RWPE1 (cell line): ENCODE measurements around the gene PRKN.
"Not testable (repeated sequence)": the region's sequence is repeated elsewhere in the genome, so short reads cannot be mapped to it uniquely, and the experiment has no call there.

ENCODE experiments used
- CTCF ChIA-PET: fragments of 350-600 bp; sonication (Branson Sonifier 250); formaldehyde crosslinking; extraction: SDS; loops from one replicate; lab custom pipeline; 2021; lab: Yijun Ruan, JAX
- POLR2A ChIA-PET: fragments of 400-600 bp; formaldehyde crosslinking; extraction: SDS; loops from one replicate; lab custom pipeline; 2020; ENCODE audit warnings: antibody characterized with exemption; ENCODE audit not compliant: low non-redundant PET; lab: Yijun Ruan, JAX
- DNase-seq: peaks from one replicate; pipeline ENCODE4 v3.0.0; 2012; ENCODE audit warnings: low spot score
- H3K27ac ChIP-seq: fragments of 450-650 bp; 2 replicates; pipeline ENCODE4 v1.5.1; 2017
- TF ChIP-seq, protein P1 (sequence below): fragments of 450-650 bp; conservative IDR thresholded peaks from 2 replicates; pipeline ENCODE4 v1.5.1; 2017; ENCODE audit warnings: low read depth, mild to moderate bottlenecking

Gene PRKN

DNA sequence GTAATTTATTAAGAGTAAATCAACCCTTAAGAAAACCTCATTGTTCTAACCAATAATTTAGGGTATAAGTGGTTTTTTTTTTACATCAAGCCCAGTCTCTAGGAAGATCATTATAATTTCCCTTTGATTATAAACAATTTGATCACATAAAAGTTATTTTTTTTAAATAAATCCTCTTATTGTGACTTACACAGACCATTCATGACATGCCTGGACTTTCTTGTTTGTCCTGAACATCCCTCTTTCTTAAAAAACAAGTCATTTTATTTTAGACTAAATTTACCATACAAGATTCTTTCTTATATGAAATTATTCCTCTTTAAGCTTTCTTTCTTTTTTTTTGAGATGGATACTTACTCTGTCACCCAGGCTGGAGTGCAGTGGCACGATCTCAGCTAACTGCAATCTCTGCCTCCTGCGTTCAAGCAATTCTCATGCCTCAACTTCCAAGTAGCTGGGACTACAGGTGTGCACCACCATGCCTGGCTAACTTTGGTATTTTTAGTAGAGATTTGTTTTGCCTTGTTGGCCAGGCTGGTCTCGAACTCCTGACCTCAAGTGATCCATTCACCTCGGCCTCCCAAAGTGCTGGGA, 1400.1 kb downstream of the PRKN start:
- DNase-seq: no peak
- CTCF ChIA-PET: no interaction called here
- POLR2A ChIA-PET: interaction anchor here (0.6 kb wide), 1 partner anchor 11 kb away, joined by 4 read pairs; no protein-coding TSS in a partner anchor
- H3K27ac ChIP-seq: no peak overlapping the region
- TF ChIP-seq, protein P1, sequence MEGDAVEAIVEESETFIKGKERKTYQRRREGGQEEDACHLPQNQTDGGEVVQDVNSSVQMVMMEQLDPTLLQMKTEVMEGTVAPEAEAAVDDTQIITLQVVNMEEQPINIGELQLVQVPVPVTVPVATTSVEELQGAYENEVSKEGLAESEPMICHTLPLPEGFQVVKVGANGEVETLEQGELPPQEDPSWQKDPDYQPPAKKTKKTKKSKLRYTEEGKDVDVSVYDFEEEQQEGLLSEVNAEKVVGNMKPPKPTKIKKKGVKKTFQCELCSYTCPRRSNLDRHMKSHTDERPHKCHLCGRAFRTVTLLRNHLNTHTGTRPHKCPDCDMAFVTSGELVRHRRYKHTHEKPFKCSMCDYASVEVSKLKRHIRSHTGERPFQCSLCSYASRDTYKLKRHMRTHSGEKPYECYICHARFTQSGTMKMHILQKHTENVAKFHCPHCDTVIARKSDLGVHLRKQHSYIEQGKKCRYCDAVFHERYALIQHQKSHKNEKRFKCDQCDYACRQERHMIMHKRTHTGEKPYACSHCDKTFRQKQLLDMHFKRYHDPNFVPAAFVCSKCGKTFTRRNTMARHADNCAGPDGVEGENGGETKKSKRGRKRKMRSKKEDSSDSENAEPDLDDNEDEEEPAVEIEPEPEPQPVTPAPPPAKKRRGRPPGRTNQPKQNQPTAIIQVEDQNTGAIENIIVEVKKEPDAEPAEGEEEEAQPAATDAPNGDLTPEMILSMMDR: no peak

DNA sequence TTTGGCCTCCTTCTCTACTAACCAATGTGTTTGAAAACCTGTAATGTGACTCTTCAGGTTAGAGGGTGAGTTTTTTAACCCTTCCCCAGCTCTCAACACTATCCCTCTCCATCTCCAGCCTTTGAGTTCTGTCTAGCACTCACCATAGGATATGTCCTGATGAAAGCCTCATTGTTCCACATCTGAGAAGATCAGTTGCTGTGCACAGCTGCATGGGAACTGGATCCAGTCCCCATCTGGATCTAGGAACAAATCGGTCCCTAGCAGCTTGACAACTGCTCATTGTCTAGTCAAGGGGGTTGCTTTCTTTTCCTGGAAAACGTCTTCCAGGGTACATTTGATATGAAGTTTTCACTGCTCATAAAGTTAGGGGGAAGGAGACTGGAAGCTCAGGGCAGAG, 1408.3 kb downstream of the PRKN start:
- no peak for DNase-seq
- CTCF ChIA-PET: interaction anchor here (0.7 kb wide), 1 partner anchor 10 kb away, joined by 3 read pairs; no protein-coding TSS in a partner anchor
- POLR2A ChIA-PET: no interaction called here
- no peak overlapping the region for H3K27ac ChIP-seq
- TF ChIP-seq, protein P1: no peak

DNA sequence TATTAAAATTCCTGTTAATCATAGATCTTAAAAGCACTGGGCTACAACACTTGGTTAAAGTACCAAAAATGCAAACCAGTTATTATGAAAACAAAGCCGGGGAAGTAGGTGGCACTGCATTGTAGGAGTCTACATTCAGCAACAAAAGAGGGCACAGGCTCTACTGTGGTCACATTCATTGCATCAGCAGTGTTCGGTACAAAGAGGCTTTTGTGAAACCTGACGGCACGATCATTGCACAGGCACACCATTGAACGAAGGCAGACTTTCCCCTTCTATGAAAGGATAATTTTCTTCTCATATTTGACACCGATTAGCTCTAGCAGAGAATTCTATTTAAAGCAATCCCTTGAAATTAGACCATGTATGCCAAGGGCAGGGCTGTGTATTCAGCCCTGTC, 1409.1 kb downstream of the PRKN start:
- no peak for DNase-seq
- no peak overlapping the region for H3K27ac ChIP-seq
- ChIA-PET POLR2A (no interaction called here), CTCF (interaction anchor here (0.7 kb wide), 1 partner anchor 10 kb away, joined by 3 read pairs; no protein-coding TSS in a partner anchor)
- TF ChIP-seq, protein P1: no peak

DNA sequence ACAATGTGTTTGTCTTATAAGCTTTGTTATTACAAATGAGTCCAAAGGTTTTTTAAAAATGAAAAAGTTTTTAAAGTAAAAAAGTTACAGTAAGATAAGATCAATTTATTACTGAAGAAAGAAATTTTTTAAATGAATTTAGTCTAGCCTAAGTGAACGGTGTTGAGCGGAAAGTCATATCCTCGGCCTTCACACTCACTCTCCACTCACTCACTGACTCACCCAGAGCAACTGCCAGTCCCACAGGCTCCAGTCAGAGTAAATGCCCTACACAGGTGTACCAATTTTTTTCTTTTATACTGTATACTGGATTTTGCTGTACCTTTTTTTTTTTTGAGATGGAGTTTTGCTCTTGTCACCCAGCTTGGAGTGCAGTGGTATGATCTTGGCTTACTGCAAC, 1411.0 kb downstream of the PRKN start:
- no peak for DNase-seq
- TF ChIP-seq, protein P1: no peak
- no peak overlapping the region for H3K27ac ChIP-seq
- CTCF ChIA-PET: interaction anchor here (0.7 kb wide), 2 partner anchors 47 to 210 kb away, joined by 3 to 4 read pairs; no protein-coding TSS in a partner anchor
- POLR2A ChIA-PET: no interaction called here

DNA sequence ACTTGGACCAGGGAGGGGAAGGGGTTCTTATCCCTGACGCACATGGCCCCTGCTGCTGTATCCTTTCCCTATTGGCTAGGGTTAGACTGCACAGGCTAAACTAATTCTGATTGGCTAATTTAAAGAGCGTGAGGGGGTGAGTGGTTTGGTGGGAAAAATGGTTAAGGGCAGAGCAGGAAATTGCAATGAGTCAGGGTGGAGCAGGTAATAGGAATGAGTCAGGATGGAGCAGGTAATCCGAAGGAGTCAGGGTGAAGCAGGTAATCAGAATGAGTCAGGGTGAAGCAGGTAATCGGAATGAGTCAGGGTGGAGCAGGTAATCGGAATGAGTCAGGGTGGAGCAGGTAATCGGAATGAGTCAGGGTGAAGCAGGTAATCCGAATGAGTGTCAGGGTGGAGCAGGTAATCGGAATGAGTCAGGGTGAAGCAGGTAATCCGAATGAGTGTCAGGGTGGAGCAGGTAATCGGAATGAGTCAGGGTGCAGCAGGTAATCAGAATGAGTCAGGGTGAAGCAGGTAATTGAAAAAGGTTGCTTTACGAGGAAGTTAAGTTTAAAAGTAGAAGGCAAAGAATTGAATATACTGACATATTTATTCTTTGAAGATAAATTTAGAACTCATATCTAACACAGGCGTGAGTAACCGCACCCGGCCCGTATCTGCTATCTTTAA, 1412.2 kb downstream of the PRKN start:
- POLR2A ChIA-PET, H3K27ac ChIP-seq, DNase-seq, CTCF ChIA-PET: not testable (repeated sequence)

DNA sequence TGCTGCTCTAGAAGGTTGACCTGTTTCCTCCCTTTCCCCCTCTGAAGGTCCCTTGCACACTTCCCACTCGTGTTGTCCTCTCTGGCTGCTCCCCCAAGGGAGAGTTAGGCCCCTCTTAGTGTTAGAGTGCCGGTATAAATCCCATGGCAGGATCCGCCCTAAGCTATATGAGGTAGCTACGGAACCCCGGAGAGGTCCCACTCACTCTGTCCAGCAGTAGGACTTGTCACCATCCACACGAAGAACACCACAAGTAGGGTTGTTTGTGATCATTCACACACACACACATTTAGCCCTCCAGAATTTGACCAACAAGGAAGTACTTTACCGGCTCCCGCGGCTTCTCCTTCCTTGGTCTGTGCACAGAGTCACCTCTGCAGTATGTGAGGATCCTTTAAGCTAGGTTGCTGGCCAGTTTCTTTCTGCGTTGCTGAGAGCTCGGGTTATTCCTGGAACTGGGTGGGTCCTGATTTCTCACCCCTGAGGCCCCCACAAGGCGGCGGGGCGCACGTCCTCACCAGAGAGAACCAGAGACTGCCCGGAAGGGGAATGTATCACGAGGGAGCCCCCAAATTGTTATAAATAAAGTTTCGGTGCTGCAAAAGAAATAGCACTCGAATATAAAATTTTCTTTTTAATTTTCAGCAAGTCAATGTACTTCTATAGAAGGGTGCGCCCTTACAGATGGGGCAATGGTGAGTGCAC, 1412.9 kb downstream of the PRKN start:
- DNase-seq, CTCF ChIA-PET, POLR2A ChIA-PET, H3K27ac ChIP-seq: not testable (repeated sequence)

DNA sequence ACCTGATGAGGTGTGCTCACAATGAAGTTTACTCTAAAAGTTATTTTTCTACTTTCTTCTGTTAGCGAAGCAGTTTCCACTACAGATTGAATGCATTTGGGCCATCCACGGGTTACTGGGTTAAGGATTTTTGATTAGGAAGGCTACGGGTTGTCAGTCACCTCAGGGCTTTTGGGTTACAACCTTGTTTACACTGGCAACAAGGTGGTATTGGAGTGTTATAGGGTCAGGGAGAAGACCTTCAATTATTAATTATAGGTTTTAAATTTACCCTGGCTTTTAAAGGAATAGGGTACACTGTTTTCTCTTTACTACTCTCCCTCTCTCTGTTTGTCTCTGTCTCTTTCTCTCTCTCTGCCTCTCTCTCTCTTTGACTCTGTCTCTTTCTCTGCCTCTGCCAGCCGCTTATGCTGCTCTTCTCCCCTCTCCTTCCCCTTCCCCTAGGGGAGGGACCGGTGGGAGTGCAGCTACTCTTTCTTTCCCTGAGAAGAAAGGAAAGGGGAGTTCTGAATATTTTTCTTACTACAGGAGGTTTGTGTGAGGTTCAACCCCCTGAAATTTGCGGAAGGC, 1413.5 kb downstream of the PRKN start:
- no peak for DNase-seq
- CTCF ChIA-PET: no interaction called here
- H3K27ac ChIP-seq: no peak overlapping the region
- POLR2A ChIA-PET: no interaction called here
- TF ChIP-seq, protein P1: no peak

DNA sequence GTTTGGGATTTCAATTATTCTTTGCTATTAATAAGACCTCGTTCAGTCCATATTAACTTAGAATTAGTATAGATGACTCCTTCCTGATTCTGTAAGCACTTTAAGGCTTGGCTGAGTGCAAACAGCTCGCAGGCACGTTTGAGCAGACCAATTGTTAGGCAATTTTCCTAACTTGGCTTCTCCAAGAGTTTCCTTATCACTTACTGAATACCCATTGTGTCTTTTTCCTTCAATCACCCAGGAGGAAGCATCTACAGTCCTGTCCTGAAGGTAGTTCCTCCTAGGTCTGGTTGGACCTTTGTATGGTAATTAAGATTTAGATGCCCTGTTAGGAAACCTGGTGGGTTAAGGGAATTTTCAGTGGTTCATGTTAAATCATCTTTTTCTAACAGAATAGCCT, 1414.1 kb downstream of the PRKN start:
- DNase-seq, CTCF ChIA-PET, H3K27ac ChIP-seq, POLR2A ChIA-PET: not testable (repeated sequence)

DNA sequence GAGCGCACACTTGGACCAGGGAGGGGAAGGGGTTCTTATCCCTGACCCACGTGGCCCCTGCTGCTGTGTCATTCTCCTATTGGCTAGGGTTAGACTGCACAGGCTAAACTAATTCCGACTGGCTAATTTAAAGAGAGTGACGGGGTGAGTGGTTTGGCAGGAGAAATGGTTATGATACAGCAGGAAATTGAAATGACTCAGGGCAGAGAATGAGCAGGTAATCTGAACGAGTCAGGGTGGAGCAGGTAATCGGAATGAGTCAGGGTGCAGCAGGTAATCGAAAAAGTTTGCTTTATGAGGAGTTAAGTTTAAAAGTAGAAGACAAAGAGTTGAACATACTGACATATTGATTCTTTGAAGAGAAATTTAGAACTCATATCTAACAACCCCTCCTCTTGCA, 1417.8 kb downstream of the PRKN start:
- CTCF ChIA-PET: interaction anchor here (0.6 kb wide), 2 partner anchors 368 to 1990 kb away, joined by 3 read pairs; no protein-coding TSS in a partner anchor
- H3K27ac ChIP-seq, DNase-seq, POLR2A ChIA-PET: not testable (repeated sequence)
